Tibial nerve (tissue), 3 donors: ENCODE results near the gene SEM1.

ENCODE experiments used
- EP300 ChIP-seq, 2 donors: sonication (generic); formaldehyde crosslinking; IDR thresholded peaks; one replicate each; pipeline ENCODE4 v1.6.1; 2017; ENCODE audit warnings: antibody characterized with exemption in 2 of 2, mild to moderate bottlenecking in 1 of 2
- POLR2A ChIP-seq, 2 donors: fragments of 450-650 bp; IDR thresholded peaks; one replicate each; pipeline ENCODE4 v1.6.1; 2017; ENCODE audit warnings: antibody characterized with exemption in 2 of 2, mild to moderate bottlenecking in 2 of 2, moderate library complexity in 2 of 2

- TF ChIP-seq EP300 (IDR thresholded peaks at IDR 0.05) (peak in 1 of 2 donors; percentile 29), POLR2A (IDR thresholded peaks at IDR 0.05) (no peak)
Observed at GRCh38 chr7:96747418-96747940, 37.8 kb upstream of the SEM1 start.
